Body of pancreas (tissue), 4 donors: Measurements from ENCODE around the gene RGS10. TPM values are rescaled to one million over a fixed set of nuclear protein-coding genes. Genes with fewer than 3 reads are reported as not detected.
A peak's percentile ranks its signal among the peaks of the same experiment; 100 is the strongest.
"Not testable (repeated sequence)": the region's sequence is repeated elsewhere in the genome, so short reads cannot be mapped to it uniquely, and the experiment has no call there.

Experiments
- ATAC-seq: fragments of 150-250 bp; one replicate; pipeline ENCODE4 v1.9.1; 2016
- DNase-seq, 4 donors: peaks; one replicate each; pipeline ENCODE4 v3.0.0-alpha.2; 2019
- H3K27ac ChIP-seq, 4 donors: fragments of 200-600 bp; sonication (generic); 1 replicate in 3 of 4; 2 replicates in 1 of 4; pipeline versions ENCODE4 v1.5.1 to v1.6.1; 2016 to 2019; ENCODE audit warnings: mild to moderate bottlenecking in 1 of 4, mixed read lengths in 1 of 4, moderate library complexity in 1 of 4
- H3K27me3 ChIP-seq, 2 donors: fragments of 200-600 bp; sonication (generic); one replicate each; pipeline ENCODE4 v1.6.0; 2016; ENCODE audit warnings: mild to moderate bottlenecking in 1 of 2
- H3K36me3 ChIP-seq, 2 donors: fragments of 200-600 bp; sonication (generic); replicated peaks in 1 of 2; 2 replicates each; pipeline ENCODE4 v1.5.1; 2016; ENCODE audit warnings: low read depth in 2 of 2; ENCODE audit not compliant: insufficient read depth in 1 of 2
- H3K4me1 ChIP-seq: fragments of 200-600 bp; sonication (generic); one replicate; pipeline ENCODE4 v1.6.0; 2016
- H3K4me3 ChIP-seq, 2 donors: fragments of 200-600 bp; sonication (generic); 1 replicate in 1 of 2; 2 replicates in 1 of 2; pipeline ENCODE4 v1.5.1; 2016 to 2019
- H3K9me3 ChIP-seq, 3 donors: fragments of 200-600 bp; sonication (generic); 1 replicate in 2 of 3; 2 replicates in 1 of 3; pipeline ENCODE4 v1.5.1; 2016
- POLR2A ChIP-seq, 3 donors: fragments of 450-650 bp; IDR thresholded peaks; one replicate each; pipeline ENCODE4 v1.6.1; 2016; ENCODE audit warnings: antibody characterized with exemption in 3 of 3, mild to moderate bottlenecking in 2 of 3
- WGBS, 2 donors: methylation state at CpG; one replicate each; pipeline ENCODE4 v1.1.5; 2017; 5-methylcytosine and 5-hydroxymethylcytosine counted together
- intact Hi-C: fragments of 100-400 bp; cut with DNase I; formaldehyde crosslinking; loops from one replicate; pipeline ENCODE4 v1.15.1; 2023
- total RNA-seq, 2 donors: library from RNA; depleted of rRNA; stranded (reverse); fragments of >200 nt; gene quantifications; one replicate each; pipeline ENCODE4 v1.1.0, GENCODE V29; 2016
- TF ChIP-seq, protein P1 (sequence below), 7 experiments: fragments of 450-650 bp in 4 of 7; fragments of 200-600 bp in 3 of 7; sonication (generic) in 3 of 7; IDR thresholded peaks; one replicate each; pipeline ENCODE4 v1.5.1; 2016 to 2019; ENCODE audit warnings: antibody characterized with exemption in 7 of 7

RGS10 gene
- total RNA-seq, 2 donors from 2014 or later, result 13.2 to 21.3 TPM

DNA sequence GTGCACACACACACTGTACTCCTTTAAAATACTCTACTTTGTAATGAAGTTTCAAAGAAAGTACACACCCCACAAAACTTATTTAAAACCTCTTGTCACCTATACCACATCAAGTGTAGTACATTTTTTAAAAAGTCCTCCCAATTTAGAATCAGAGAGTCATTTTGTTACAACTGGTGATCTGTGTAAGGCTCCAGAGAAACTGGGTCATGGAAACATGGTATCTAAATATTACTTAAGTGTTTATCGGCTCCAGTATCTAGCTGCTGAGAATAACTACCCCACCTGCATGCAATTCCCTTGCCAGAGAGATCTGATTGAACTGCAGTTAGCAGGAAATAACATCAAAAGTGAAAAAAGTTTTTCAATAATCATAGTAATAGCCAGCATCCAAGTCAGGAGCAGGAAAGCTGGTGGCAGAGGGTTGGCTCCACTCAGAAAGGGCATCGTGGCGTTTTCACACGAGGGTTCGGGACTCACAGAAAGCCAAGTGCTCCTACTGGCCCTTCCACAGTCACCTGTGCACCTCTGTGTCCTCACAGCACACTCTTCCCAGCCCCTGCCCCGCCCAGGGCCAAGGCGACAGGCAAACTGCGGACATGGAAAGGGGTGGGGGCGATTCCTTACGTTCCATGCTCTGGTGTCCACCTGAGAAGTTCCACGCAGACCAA, 6.5 kb downstream of the RGS10 start:
- Histone ChIP-seq H3K27ac (no peak overlapping the region), H3K9me3 (no peaks in the 10 kb centered on the region), H3K36me3 (no peaks in the 10 kb centered on the region), H3K27me3 (no peaks in the 10 kb centered on the region), H3K4me3 (no peak overlapping the region), H3K4me1 (no peaks in the 10 kb centered on the region)
- intact Hi-C loops, result no loop called here
- ATAC-seq (no peak), DNase-seq (no peak)
- TF ChIP-seq, protein P1, sequence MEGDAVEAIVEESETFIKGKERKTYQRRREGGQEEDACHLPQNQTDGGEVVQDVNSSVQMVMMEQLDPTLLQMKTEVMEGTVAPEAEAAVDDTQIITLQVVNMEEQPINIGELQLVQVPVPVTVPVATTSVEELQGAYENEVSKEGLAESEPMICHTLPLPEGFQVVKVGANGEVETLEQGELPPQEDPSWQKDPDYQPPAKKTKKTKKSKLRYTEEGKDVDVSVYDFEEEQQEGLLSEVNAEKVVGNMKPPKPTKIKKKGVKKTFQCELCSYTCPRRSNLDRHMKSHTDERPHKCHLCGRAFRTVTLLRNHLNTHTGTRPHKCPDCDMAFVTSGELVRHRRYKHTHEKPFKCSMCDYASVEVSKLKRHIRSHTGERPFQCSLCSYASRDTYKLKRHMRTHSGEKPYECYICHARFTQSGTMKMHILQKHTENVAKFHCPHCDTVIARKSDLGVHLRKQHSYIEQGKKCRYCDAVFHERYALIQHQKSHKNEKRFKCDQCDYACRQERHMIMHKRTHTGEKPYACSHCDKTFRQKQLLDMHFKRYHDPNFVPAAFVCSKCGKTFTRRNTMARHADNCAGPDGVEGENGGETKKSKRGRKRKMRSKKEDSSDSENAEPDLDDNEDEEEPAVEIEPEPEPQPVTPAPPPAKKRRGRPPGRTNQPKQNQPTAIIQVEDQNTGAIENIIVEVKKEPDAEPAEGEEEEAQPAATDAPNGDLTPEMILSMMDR (IDR thresholded peaks at IDR 0.05), result no peak
- TF ChIP-seq POLR2A (IDR thresholded peaks at IDR 0.05), result no peak
- 65 to 69% methylated on average over 11 of the region's 11 CpGs for WGBS, 2 donors

DNA sequence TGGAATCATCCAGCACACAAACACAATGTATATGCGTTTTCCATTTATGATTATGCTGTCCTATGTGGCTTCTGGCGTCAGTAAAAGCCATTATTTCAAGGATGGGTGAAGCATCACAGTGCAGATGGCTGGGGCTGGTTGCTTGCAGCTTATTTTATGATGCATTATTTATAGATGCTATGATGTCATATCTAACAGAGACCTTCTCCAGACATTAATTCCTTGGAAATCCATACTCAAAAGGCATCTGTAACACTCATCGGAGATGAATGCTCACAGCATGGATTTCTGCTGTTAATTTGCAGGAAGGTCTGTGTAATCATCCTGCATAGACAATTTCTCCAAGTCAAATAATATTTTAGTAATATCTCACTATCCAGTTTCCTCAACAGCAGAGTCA, 7.2 kb downstream of the RGS10 start:
- intact Hi-C loops, result no loop called here
- ATAC-seq, result no peak
- no peaks in the 10 kb centered on the region for H3K4me1 ChIP-seq
- no peak overlapping the region for H3K4me3 ChIP-seq
- TF ChIP-seq, protein P1 (IDR thresholded peaks at IDR 0.05), result no peak
- TF ChIP-seq POLR2A (IDR thresholded peaks at IDR 0.05), result no peak
- WGBS, 2 donors, result 64 to 69% methylated on average over 3 of the region's 3 CpGs
- no peaks in the 10 kb centered on the region for H3K9me3 ChIP-seq
- no peak for DNase-seq
- H3K27me3 ChIP-seq, result no peaks in the 10 kb centered on the region
- no peak overlapping the region for H3K27ac ChIP-seq
- no peaks in the 10 kb centered on the region for H3K36me3 ChIP-seq

DNA sequence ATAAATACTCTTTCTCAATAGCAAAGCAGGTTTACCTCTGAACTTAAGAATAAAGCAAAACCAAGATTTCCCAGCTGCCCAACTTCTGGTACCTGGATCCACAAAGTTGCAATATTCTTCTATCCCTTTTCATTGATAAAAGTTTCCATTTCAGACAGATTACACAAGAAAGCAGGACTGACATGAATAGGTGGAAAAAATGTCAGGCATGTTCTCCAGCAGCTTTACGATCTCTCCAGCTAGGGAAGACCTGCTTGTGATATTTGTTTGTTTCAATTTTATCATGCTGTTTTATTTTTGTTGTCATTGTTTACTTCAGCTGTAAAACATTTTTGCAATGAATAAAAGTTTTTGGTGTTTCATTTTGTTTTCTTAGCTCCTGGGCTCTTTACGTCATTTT, 9.0 kb downstream of the RGS10 start:
- H3K4me1 ChIP-seq, result no peaks in the 10 kb centered on the region
- TF ChIP-seq, protein P1 (IDR thresholded peaks at IDR 0.05), result no peak
- no peak for TF ChIP-seq POLR2A (IDR thresholded peaks at IDR 0.05)
- no peaks in the 10 kb centered on the region for H3K27me3 ChIP-seq
- H3K4me3 ChIP-seq, result no peak overlapping the region
- H3K27ac ChIP-seq, result no peak overlapping the region
- intact Hi-C loops, result no loop called here
- no peaks in the 10 kb centered on the region for H3K36me3 ChIP-seq
- 89 to 92% methylated on average over 2 of the region's 2 CpGs for WGBS, 2 donors
- ATAC-seq (no peak), DNase-seq (no peak)
- no peaks in the 10 kb centered on the region for H3K9me3 ChIP-seq

DNA sequence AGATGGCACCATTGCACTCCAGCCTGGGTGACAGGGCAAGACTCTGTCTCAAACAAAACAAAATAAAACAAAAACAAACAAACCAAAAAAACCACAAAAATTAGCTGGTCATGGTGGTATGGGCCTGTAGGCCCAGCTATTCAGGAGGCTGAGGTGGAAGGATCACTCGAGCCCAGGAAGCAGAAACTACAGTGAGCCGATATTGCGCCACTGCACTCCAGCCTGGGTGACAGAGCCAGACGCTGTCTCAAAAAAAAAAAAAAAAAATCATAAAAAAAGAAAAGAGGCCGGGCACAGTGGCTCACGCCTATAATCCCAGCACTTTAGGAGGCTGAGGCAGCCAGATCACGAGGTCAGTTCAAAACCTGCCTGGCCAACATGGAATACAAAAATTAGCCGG, 9.7 kb downstream of the RGS10 start:
- H3K4me1 ChIP-seq, result not testable (repeated sequence)

DNA sequence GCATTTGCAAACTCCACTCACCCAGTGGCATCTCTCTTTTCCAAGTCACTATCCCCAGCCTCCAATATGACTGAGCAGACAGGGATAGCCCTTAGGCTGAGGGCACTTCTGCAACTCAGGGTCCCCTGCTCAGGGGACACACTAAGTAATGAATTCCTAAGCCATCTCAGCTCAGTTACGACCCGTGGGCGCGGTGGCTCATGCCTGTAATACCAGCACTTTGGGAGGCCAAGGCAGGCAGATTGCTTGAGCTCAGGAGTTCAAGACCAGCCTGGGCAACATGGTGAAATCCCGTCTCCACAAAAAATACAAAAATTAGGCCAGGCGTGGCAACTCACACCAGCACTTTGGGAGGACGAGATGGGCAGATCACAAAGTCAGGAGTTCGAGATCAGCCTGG, 10.3 kb downstream of the RGS10 start:
- intact Hi-C loops, H3K9me3 ChIP-seq, DNase-seq, H3K27me3 ChIP-seq, H3K4me3 ChIP-seq, H3K36me3 ChIP-seq, H3K4me1 ChIP-seq, ATAC-seq, H3K27ac ChIP-seq: not testable (repeated sequence)
- 95% methylated on average over 8 of the region's 8 CpGs for WGBS, 2 donors

More for the DNA sequence above, 9.7 kb downstream of the RGS10 start:
- intact Hi-C loops, H3K36me3 ChIP-seq, H3K9me3 ChIP-seq, H3K4me3 ChIP-seq, H3K27ac ChIP-seq, ATAC-seq, H3K27me3 ChIP-seq: not testable (repeated sequence)
- peak in 1 of 4 donors; percentile 30 for DNase-seq
- WGBS, 2 donors, result 84 to 96% methylated on average over 8 of the region's 8 CpGs

DNA sequence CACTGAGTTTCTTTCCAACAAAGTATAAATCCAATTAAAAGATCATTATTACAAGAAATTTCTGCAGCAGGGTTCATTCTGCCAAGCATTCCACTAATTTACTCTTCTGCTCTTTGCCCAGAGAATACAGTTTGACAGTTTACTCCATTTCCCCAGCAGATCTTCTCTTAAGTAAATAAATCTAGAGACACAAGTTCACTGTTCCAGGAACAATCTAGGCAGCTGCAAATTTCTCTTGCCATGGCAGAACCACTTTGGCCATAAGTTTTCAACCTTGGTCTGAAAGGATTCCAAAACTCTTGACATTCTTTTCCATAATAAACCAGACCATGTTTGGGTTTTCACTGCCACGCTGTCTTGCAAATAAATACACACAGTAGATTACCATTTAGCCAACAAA, 11.5 kb downstream of the RGS10 start:
- Histone ChIP-seq H3K4me3 (no peak overlapping the region), H3K4me1 (no peaks in the 10 kb centered on the region), H3K27me3 (no peaks in the 10 kb centered on the region), H3K27ac (no peak overlapping the region), H3K9me3 (no peaks in the 10 kb centered on the region), H3K36me3 (no peaks in the 10 kb centered on the region)
- intact Hi-C loops, result no loop called here
- TF ChIP-seq POLR2A (IDR thresholded peaks at IDR 0.05), result no peak
- TF ChIP-seq, protein P1 (IDR thresholded peaks at IDR 0.05), result no peak
- DNase-seq, result no peak
- WGBS, 2 donors, result 21 to 29% methylated on average over 1 of the region's 1 CpG
- ATAC-seq, result no peak

DNA sequence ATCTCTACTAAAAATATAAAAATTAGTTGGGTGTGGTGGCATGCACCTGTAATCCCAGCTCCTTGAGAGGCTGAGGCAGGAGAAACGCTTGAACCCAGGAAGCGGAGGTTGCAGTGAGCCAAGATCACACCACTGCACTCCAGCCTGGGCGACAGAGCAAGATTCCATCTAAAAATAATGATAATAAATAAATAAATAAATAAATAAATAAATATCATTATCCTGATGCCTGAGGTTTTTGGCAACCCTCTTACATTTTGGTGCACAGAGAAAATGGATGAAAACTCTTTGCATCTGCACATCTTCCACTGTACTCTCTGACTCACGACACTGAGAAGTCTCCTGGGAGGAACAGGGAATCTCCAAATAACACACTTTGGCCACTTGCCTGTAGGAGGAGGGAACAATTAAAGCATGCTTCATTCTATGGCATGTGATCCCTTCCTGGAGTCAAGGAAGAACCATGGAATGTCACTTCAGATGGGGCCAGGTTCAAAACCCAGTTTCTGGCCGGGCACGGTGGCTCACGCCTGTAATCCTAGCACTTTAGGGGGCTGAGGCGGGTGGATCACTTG, 13.8 kb downstream of the RGS10 start:
- intact Hi-C loops, H3K9me3 ChIP-seq, H3K27ac ChIP-seq, H3K4me1 ChIP-seq, ATAC-seq, H3K4me3 ChIP-seq, H3K27me3 ChIP-seq, H3K36me3 ChIP-seq: not testable (repeated sequence)
- 71 to 76% methylated on average over 8 of the region's 8 CpGs for WGBS, 2 donors
- peak in 1 of 4 donors; percentile 24 for DNase-seq
